GM12874 (cell line): Measurements from ENCODE around the gene OBP2A.

Experiments
- TF ChIP-seq, protein P1 (sequence below): IDR thresholded peaks from 2 replicates; pipeline ENCODE4 v1.5.1; 2011; ENCODE audit warnings: low read depth, mild to moderate bottlenecking, control low read depth, low read length, moderate library complexity; ENCODE audit not compliant: insufficient read depth

Gene OBP2A

GRCh38 chr9:135592625-135593024, 46.7 kb downstream of the OBP2A start:
- TF ChIP-seq, protein P1, sequence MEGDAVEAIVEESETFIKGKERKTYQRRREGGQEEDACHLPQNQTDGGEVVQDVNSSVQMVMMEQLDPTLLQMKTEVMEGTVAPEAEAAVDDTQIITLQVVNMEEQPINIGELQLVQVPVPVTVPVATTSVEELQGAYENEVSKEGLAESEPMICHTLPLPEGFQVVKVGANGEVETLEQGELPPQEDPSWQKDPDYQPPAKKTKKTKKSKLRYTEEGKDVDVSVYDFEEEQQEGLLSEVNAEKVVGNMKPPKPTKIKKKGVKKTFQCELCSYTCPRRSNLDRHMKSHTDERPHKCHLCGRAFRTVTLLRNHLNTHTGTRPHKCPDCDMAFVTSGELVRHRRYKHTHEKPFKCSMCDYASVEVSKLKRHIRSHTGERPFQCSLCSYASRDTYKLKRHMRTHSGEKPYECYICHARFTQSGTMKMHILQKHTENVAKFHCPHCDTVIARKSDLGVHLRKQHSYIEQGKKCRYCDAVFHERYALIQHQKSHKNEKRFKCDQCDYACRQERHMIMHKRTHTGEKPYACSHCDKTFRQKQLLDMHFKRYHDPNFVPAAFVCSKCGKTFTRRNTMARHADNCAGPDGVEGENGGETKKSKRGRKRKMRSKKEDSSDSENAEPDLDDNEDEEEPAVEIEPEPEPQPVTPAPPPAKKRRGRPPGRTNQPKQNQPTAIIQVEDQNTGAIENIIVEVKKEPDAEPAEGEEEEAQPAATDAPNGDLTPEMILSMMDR: no peak

- TF ChIP-seq, protein P1: no peak
Observed at GRCh38 chr9:135596211-135596610, 50.3 kb downstream of the OBP2A start.
